Renal cortex interstitium (tissue), 15 donors: ENCODE measurements around the gene PLA2G5. TPM values are rescaled to one million over a fixed set of nuclear protein-coding genes. Genes with fewer than 3 reads are reported as not detected.
"Not testable (repeated sequence)": the region's sequence is repeated elsewhere in the genome, so short reads cannot be mapped to it uniquely, and the experiment has no call there.

Experiments used
- DNase-seq, 11 donors: peaks; one replicate each; pipeline ENCODE4 v3.0.0-alpha.2; 2013; ENCODE audit warnings: low read depth in 9 of 11, low spot score in 4 of 11; ENCODE audit errors: extremely low read depth in 1 of 11
- long read RNA-seq, 16 experiments: transcript quantifications; one replicate each; lab custom pipeline, GENCODE V29; 2026
- polyA plus RNA-seq, 3 donors: library from polyadenylated mRNA; unstranded; fragments of 120-200 nt; gene quantifications; one replicate each; pipeline ENCODE4 v1.2.1, GENCODE V29; 2013; ENCODE audit not compliant: insufficient read length in 3 of 3

PLA2G5 gene, protein sequence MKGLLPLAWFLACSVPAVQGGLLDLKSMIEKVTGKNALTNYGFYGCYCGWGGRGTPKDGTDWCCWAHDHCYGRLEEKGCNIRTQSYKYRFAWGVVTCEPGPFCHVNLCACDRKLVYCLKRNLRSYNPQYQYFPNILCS
- not detected for polyA plus RNA-seq
- long read RNA-seq, donor 1: 0 reads
- long read RNA-seq, donor 2: 0 reads
- long read RNA-seq, donor 3: 0 reads
- long read RNA-seq, donor 4: 0 reads
- long read RNA-seq, donor 5: 0 reads
- long read RNA-seq, donor 6: 0 reads
- long read RNA-seq, donor 7: 0 reads
- long read RNA-seq, donor 8: 0 reads
- long read RNA-seq, donor 9: 0 reads
- long read RNA-seq, donor 10: 0 reads
- long read RNA-seq, donor 11: 0 reads
- long read RNA-seq, donor 12: 0 reads
- long read RNA-seq, donor 13: 0 reads
- long read RNA-seq, donor 14: 0 reads
- long read RNA-seq, donor 15: 0 reads
- long read RNA-seq, donor 16: 0 reads

- DNase-seq: no peak
These were observed at the start of gene PLA2G5 for GRCh38 chr1:20069874-20070273. Gene PLA2G5 (plus strand): TSS chr1:20070194. CDS start chr1:20084831, 14,637 bp downstream.

DNA sequence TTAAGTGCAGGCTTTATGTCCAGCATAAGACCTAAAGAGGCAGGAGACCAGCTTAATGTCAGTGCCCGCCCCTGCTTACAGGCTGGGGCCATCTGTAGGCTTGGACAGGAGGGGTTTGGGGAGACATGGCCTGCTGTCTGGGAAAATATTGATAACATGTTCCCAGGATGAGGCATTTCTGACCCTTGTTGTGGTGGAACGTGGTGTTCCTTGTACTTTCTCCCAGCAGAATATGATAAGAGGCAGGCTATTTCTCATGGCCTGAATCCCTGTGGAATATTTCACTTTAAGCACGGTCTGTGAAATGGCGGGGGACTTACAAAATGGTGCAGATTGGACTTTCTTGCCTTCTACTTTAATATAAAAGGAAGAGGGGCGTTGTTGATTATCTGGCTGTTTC, 41.9 kb upstream of the PLA2G5 start:
- no peak for DNase-seq

- DNase-seq: no peak
These were observed 41.3 kb upstream of the PLA2G5 start for GRCh38 chr1:20028726-20029125.

GRCh38 chr1:20029178-20029912, 40.6 kb upstream of the PLA2G5 start:
- no peak for DNase-seq

GRCh38 chr1:20030436-20031151, 39.4 kb upstream of the PLA2G5 start:
- DNase-seq: not testable (repeated sequence)

- peak in 1 of 11 donors; percentile 1 for DNase-seq
These were observed 38.8 kb upstream of the PLA2G5 start for GRCh38 chr1:20031161-20031560.

- DNase-seq: no peak
These were observed 38.2 kb upstream of the PLA2G5 start for GRCh38 chr1:20031836-20032235.

DNA sequence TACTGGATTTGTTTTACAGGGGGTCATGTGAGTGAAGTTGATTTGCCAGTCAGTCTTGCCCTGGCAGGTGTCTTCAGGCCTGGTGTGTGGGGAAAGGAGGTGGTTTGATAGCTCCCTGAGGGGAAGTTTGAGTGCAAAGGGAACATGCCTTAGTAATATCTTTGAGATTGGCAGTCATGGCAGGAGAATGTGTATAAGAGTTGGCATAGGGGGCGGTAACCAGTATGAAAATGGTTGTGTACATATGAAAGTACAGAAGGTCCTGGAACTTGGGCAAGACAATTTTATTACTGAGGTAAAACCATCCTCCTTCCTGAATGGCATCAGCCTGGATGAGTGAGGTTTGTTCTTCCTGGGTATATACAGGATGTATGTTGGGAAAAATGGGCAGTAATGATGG, 37.6 kb upstream of the PLA2G5 start:
- DNase-seq: no peak

DNA sequence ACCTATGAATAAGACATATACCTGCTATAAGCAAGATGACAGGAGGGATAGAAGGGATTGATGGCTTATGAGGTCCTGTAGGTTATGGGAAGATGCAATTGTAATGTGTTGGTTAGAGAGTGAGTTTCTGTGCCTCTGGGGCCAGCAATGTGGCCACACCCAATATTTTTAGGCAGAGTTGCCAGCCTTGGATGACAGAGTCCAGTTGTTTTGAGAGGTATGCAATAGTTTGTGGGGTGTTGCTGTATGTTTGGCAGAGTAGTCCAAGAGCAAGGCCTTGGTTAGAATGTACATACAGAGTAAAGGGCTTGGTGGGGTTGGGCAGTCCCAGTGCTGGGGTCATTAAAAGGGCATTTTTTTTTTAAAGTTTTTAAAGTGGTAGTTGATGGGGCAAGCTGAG, 36.6 kb upstream of the PLA2G5 start:
- no peak for DNase-seq

GRCh38 chr1:20035114-20035513, 34.9 kb upstream of the PLA2G5 start:
- DNase-seq: no peak

- no peak for DNase-seq
These were observed 32.1 kb upstream of the PLA2G5 start for GRCh38 chr1:20037877-20038276.

GRCh38 chr1:20047096-20047495, 22.9 kb upstream of the PLA2G5 start:
- no peak for DNase-seq

GRCh38 chr1:20048563-20048962, 21.4 kb upstream of the PLA2G5 start:
- no peak for DNase-seq

DNA sequence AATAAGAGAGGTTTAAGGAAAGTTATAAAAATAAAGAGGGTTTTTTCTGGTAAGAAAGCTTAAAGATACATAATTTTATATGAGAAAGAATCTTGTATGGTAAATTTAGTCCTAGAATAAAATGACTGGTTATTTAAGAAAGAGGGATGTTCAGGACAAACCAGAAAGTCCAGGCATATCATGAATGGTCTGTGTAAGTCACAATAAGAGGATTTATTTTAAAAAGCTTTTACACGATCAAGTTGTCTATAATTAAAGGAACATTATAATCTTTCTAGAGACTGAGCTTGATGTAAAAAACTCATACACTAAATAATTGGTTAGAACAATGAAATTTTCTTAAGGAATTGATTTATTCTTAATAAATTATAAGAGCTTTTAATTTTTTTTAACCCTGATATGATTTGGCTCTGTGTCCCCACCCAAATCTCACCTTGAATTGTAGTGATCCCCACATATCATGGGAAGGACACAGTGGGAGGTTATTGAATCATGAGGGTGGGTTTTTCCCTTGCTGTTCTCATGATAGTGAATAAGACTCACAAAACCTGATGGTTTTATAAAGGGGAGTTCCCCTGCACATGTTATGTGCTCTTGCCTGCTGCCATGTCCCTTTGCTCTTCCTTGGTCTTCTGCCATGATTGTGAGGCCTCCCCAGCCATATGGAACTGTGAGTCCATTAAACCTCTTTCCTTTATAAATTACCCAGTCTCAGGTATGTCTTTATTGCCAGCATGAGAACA, 20.8 kb upstream of the PLA2G5 start:
- DNase-seq: not testable (repeated sequence)

- DNase-seq: no peak
These were observed 18.7 kb upstream of the PLA2G5 start for GRCh38 chr1:20051218-20051829.

GRCh38 chr1:20052386-20052785, 17.6 kb upstream of the PLA2G5 start:
- DNase-seq: no peak

DNA sequence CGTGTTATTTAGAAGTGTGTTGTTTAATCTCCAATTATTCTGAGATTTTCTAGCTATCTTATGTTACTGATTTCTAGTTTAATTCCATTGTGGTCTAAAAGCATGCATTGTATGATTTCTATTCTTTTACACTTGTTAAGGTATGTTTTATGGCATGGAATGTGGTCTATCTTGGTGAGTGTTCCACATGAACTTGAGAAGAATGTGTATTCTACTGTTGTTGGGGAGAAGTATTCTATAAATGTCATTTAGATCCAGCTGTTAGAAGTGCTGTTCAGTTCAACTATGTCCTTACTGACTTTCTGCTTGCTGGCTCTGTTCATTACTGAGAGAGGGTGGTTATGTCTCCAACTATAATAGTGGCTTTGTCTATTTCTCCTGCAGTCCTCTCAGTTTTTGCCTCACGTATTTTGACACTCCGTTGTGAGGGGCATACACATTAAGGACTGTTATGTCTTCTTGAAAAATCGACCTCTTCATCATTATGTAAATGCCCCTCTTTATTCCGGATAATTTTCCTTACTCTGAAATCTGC, 12.0 kb upstream of the PLA2G5 start:
- no peak for DNase-seq

GRCh38 chr1:20058531-20058930, 11.5 kb upstream of the PLA2G5 start:
- DNase-seq: peak in 7 of 11 donors; percentile 4 to 25 (median 18)
